KOPT-K1 (cell line): Measurements from ENCODE around the gene NR3C2.
"Not testable (repeated sequence)": the region's sequence is repeated elsewhere in the genome, so short reads cannot be mapped to it uniquely, and the experiment has no call there.

Experiments
- H3K27ac ChIP-seq: fragments of 200-600 bp; sonication (generic); 2 replicates; pipeline ENCODE4 v1.5.1; 2016; ENCODE audit warnings: antibody characterized with exemption, mild to moderate bottlenecking, low read depth, low read length; ENCODE audit not compliant: poor library complexity, severe bottlenecking
- H3K36me3 ChIP-seq: fragments of 200-600 bp; sonication (generic); 2 replicates; pipeline ENCODE4 v1.5.1; 2017; ENCODE audit warnings: antibody characterized with exemption, mild to moderate bottlenecking, low read length, moderate library complexity; ENCODE audit not compliant: insufficient read depth
- H3K9me3 ChIP-seq: fragments of 200-600 bp; sonication (generic); 2 replicates; pipeline ENCODE4 v1.5.1; 2017; ENCODE audit warnings: antibody characterized with exemption, low read length, mild to moderate bottlenecking; ENCODE audit not compliant: insufficient read depth, poor library complexity, severe bottlenecking

The NR3C2 gene

GRCh38 chr4:148192526-148192925 lies 249.7 kb downstream of the NR3C2 start:
- Histone ChIP-seq H3K27ac (no peak overlapping the region), H3K9me3 (no peaks in the 10 kb centered on the region), H3K36me3 (no peaks in the 10 kb centered on the region)

DNA sequence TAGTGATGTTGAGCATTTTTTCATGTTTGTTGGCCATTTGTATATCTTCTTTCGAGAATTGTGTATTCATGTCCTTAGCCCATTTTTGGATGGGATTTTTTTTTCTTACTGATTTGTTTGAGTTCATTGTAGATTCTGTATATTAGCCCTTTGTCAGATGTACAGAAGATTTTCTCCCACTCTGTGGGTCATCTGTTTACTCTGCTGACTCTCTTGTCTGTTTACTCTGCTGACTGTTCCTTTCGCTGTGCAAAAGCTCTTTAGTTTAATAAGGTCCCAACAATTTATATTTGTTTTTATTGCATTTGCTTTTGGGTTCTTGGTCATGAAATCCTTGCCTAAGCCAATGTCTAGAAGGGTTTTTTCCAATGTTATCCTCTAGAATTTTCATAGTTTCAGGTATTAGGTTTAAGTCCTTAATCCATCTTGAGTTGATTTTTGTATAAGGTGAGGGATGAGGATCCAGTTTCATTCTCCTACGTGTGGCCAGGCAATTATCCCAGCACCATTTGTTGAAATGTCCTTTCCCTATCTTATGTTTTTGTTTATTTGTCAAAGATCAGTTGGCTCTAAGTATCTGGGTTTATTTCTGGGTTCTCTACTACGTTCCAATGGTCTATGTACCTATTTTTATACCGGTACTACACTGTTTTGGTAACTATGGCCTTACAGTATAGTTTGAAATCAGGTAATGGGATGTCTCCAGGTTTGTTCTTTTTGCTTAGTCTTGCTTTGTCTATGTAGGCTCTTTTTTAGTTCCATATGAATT lies 254.6 kb downstream of the NR3C2 start:
- H3K9me3 ChIP-seq, H3K27ac ChIP-seq, H3K36me3 ChIP-seq: not testable (repeated sequence)

GRCh38 chr4:148184922-148185321 lies 257.3 kb downstream of the NR3C2 start:
- Histone ChIP-seq H3K36me3 (no peaks in the 10 kb centered on the region), H3K9me3 (no peaks in the 10 kb centered on the region), H3K27ac (no peak overlapping the region)

DNA sequence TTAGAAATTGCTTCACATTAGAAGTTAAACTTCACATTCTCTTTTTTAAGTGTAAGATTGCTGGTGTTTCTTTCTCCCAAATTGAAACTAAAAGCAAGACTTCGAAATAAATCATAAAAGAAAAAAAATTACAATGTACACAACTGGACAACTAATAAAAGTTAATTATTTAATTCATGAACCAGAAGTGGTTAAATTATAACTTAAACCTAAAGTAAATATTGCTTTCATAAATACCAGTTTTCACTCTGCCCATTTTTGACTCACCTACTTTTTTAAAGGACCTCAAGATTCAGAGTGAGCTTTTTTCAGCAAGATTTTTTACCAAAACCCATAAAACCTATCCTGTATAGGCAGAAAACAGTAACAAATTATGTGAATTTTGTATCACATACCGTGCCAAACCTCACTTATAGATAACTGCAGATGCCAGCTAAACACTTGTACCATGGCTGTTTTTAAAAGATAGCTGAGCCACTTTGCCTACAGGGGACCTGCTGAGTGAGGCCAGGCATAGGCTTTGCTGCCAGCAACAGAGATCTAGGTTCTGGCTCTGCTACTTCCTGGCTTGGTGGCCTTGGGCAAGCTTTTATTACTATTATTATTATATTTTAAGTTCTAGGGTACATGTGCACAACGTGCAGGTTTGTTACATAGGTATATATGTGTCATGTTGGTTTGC lies 259.8 kb downstream of the NR3C2 start:
- H3K27ac ChIP-seq, result no peak overlapping the region
- H3K9me3 ChIP-seq, result no peaks in the 10 kb centered on the region
- H3K36me3 ChIP-seq, result no peaks in the 10 kb centered on the region

GRCh38 chr4:148173397-148174017 lies 268.7 kb downstream of the NR3C2 start:
- Histone ChIP-seq H3K36me3 (no peaks in the 10 kb centered on the region), H3K27ac (no peak overlapping the region), H3K9me3 (no peaks in the 10 kb centered on the region)

- H3K9me3 ChIP-seq, result no peaks in the 10 kb centered on the region
- no peaks in the 10 kb centered on the region for H3K36me3 ChIP-seq
- no peak overlapping the region for H3K27ac ChIP-seq
These were observed 270.6 kb downstream of the NR3C2 start for GRCh38 chr4:148171596-148171995.

GRCh38 chr4:148170408-148171365 lies 271.5 kb downstream of the NR3C2 start:
- Histone ChIP-seq H3K27ac (no peak overlapping the region), H3K36me3 (no peaks in the 10 kb centered on the region), H3K9me3 (no peaks in the 10 kb centered on the region)

DNA sequence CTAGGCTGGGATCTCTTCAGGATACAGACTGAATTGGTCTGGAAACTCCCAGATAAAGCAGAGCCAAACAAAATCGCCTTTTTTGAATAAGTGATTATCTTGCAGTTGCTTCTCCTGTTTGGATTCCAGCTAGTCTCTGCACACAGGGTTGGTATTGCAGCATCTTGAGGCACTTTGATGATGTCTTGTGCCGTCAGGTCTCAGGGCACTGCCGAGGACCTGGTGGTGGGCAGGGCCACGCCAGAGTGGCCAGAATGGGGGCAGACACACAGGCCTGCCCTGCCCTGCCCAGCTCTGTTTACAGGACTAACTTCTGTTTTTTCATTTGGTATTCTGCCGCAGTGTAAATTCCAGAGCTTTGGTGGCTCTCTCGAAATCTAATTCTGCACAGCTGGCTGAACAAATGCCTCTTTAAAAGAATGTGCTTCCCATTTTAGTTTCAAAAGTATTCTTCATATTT lies 276.1 kb downstream of the NR3C2 start:
- Histone ChIP-seq H3K36me3 (no peaks in the 10 kb centered on the region), H3K9me3 (no peaks in the 10 kb centered on the region), H3K27ac (no peak overlapping the region)

GRCh38 chr4:148164557-148164956 lies 277.7 kb downstream of the NR3C2 start:
- H3K27ac ChIP-seq, result no peak overlapping the region
- no peaks in the 10 kb centered on the region for H3K36me3 ChIP-seq

GRCh38 chr4:148162991-148163390 lies 279.2 kb downstream of the NR3C2 start:
- no peak overlapping the region for H3K27ac ChIP-seq
- H3K36me3 ChIP-seq, result no peaks in the 10 kb centered on the region
- H3K9me3 ChIP-seq, result no peaks in the 10 kb centered on the region

More at GRCh38 chr4:148164557-148164956, 277.7 kb downstream of the NR3C2 start:
- H3K9me3 ChIP-seq, result no peaks in the 10 kb centered on the region

GRCh38 chr4:148162519-148162918 lies 279.7 kb downstream of the NR3C2 start:
- H3K27ac ChIP-seq, result no peak overlapping the region
- H3K36me3 ChIP-seq, result no peaks in the 10 kb centered on the region
- H3K9me3 ChIP-seq, result no peaks in the 10 kb centered on the region

DNA sequence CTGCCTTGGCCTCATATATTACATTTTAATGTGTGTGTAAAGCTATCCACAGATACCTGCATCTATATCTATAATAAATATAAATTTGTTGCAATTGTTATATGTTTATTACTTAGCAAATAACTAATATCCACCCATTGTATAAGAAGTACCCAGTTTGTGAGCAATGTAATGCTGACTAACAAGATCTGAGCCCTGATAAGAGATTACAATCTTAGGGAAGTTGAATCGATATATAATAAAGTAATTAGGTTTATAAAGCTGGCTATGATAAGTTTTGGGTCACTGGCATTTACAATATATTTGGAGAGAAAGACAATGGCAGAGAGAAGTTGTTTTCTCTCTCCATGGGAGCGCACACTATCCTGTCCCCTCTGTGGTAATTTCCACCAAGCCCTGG lies 280.6 kb downstream of the NR3C2 start:
- Histone ChIP-seq H3K9me3 (no peaks in the 10 kb centered on the region), H3K36me3 (no peaks in the 10 kb centered on the region), H3K27ac (no peak overlapping the region)

- Histone ChIP-seq H3K9me3 (no peaks in the 10 kb centered on the region), H3K36me3 (no peaks in the 10 kb centered on the region), H3K27ac (no peak overlapping the region)
These were observed 282.4 kb downstream of the NR3C2 start for GRCh38 chr4:148159793-148160192.

GRCh38 chr4:148154769-148155168 lies 287.4 kb downstream of the NR3C2 start:
- H3K27ac ChIP-seq, result no peak overlapping the region
- H3K36me3 ChIP-seq, result no peaks in the 10 kb centered on the region
- no peaks in the 10 kb centered on the region for H3K9me3 ChIP-seq
